ENCODE measurements around the gene ASNSD1. TPM values are rescaled to one million over a fixed set of nuclear protein-coding genes. Genes with fewer than 3 reads are reported as not detected.
"Not testable (repeated sequence)": the region's sequence is repeated elsewhere in the genome, so short reads cannot be mapped to it uniquely, and the experiment has no call there.

The ASNSD1 gene
- polyA plus RNA-seq, 1 donor from 2014 or later, result 43.5 TPM

DNA sequence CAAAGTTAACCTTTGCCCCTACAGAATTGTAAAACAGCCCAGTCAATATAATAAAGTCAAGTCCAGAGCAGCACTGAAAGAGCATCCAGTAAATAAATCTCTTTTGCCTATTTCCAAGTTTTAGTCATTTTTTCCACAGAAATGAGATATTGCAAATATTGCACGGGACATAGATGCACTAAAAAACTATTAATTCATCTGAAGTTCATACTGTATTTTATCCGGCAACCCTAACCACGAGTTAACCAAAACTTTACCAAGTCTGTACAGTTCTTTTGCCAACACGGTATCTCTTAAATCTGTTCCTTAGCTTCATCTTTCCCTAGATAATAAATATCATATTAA lies 484 bp upstream of the ASNSD1 start:
- no peak overlapping the region for H3K4me3 Mint-ChIP-seq
- H3K36me3 Mint-ChIP-seq, result no peaks in the 10 kb centered on the region
- no peak overlapping the region for H3K27ac Mint-ChIP-seq
- peaks cover 10 to 32% (median 20%) of the 10 kb centered on the region in 3 donors for H3K4me1 Mint-ChIP-seq
- no peaks in the 10 kb centered on the region for H3K9me3 Mint-ChIP-seq
- no peaks in the 10 kb centered on the region for H3K27me3 Mint-ChIP-seq

DNA sequence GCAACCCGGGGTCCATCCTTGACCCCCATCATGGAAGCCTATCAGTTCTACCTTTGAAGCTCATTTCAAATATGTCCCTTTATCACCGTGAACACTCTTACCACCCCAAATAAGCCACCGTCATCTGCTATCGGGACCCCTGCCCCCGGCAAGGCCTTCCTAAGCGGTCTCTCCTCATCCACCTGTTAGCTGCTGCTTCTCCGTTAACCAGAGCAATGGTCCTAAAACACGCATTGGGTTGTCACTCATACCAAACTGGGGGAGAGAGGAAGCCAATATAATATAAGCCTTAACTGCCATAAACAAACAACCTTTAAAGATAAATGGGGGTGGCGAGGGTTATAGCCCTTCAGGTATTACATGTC lies 680 bp downstream of the ASNSD1 start:
- Mint-ChIP-seq H3K4me3 (no peak overlapping the region), H3K36me3 (no peaks in the 10 kb centered on the region), H3K4me1 (peaks cover 10 to 30% (median 20%) of the 10 kb centered on the region in 3 donors), H3K9me3 (no peaks in the 10 kb centered on the region), H3K27me3 (no peaks in the 10 kb centered on the region), H3K27ac (no peak overlapping the region)

DNA sequence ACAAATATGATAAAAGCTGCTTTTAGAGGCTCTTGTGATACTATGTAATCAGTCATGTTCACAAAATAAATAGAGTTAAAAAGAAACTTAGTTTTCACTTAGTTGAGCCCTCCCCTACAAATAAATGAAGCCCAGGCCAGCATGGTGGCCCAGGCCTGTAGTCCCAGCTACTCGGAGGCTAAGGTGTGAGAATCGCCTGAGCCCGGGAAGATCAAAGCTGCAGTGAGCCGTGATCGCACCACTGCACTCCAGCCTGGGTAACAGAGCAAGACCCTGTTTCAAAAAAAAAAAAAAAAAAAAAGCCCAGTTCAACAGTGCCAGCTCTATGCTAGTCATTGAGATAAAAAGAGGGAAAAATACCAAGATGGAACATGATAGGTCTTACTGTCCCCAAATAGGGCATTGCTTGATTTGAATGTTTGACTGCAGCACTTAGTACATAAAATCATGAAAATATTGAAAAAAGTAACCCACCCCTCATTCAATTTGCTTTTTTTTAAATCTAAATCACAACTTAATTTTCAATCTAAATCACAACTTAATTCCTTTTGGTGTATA lies 1.5 kb downstream of the ASNSD1 start:
- H3K27ac Mint-ChIP-seq, result no peak overlapping the region
- no peak overlapping the region for H3K4me3 Mint-ChIP-seq
- H3K27me3 Mint-ChIP-seq, result no peaks in the 10 kb centered on the region

DNA sequence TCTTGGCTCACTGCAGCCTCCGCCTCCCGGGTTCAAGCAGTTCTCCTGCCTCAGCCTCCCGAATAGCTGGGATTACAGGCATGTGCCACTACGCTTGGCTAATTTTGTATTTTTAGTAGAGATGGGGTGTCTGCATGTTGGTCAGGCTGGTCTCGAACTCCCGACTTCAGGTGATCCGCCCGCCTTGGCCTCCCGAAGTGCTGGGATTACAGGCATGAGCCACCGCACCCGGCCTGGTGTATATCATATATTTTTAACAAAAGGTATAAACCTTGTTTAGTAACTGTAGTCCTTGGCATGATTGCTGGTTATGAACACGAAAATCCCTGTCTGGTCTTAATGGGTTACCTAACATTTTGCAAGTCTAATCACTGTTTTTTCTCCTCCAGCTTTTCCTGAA lies 2.1 kb downstream of the ASNSD1 start:
- Mint-ChIP-seq H3K4me1 (peaks cover 1 to 23% (median 16%) of the 10 kb centered on the region in 3 donors), H3K27ac (peak overlapping the region in 1 of 3 donors; percentile 28), H3K4me3 (peak overlapping the region in 3 of 4 donors; percentile 32 to 72 (median 41))
- not testable (repeated sequence) for H3K27me3 Mint-ChIP-seq, H3K36me3 Mint-ChIP-seq, H3K9me3 Mint-ChIP-seq

More for the DNA sequence above, 1.5 kb downstream of the ASNSD1 start:
- no peaks in the 10 kb centered on the region for H3K36me3 Mint-ChIP-seq
- H3K4me1 Mint-ChIP-seq, result peaks cover 7 to 27% (median 16%) of the 10 kb centered on the region in 3 donors
- H3K9me3 Mint-ChIP-seq, result no peaks in the 10 kb centered on the region

- H3K9me3 Mint-ChIP-seq, result no peaks in the 10 kb centered on the region
- no peak overlapping the region for H3K27ac Mint-ChIP-seq
- no peaks in the 10 kb centered on the region for H3K27me3 Mint-ChIP-seq
- H3K36me3 Mint-ChIP-seq, result peaks cover 5% of the 10 kb centered on the region
- H3K4me3 Mint-ChIP-seq, result no peak overlapping the region
- H3K4me1 Mint-ChIP-seq, result peaks cover 10 to 16% (median 14%) of the 10 kb centered on the region in 3 donors
Observed at GRCh38 chr2:189669913-189670312, 8.7 kb downstream of the ASNSD1 start.

DNA sequence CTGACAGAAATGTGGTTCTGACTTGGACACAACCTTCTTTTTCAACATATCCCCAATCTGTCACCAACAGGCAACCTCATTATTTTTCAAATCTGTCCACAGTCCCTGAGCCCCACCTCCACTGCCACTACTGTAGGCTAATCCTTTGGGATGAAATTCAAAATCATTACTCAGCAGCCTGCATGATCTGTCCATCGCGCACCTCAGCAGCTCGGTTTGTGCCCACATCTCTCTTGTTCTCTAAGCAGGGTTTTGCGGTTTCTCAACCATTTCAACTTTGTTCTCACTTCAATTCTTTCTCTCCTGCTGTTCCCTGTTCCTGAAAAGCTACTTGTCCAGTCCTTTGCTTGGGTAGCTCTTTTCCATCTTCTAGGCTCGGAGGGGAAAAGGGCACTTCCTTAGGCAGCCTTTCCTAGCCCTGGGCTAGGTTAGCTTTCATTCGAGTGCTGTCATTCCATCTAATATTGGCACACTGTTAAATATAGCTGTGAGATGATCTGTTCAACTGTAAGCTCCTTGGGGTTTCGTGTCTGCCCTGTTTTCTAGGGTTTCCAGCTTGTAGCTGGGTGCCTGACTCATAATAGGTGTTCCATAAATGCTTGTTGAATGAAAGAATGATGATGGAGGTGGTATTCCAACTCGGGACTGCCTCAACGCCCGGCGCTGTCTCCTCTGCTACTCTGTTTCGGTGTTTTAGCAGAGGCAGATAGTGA lies 12.6 kb downstream of the ASNSD1 start:
- peaks cover 7% of the 10 kb centered on the region for H3K36me3 Mint-ChIP-seq
- peaks cover 0 to 8% (median 4%) of the 10 kb centered on the region in 3 donors for H3K9me3 Mint-ChIP-seq
- H3K4me3 Mint-ChIP-seq, result peak overlapping the region; percentile 79 to 98 (median 94)
- peak overlapping the region; percentile 88 to 99 (median 94) for H3K27ac Mint-ChIP-seq
- H3K27me3 Mint-ChIP-seq, result no peaks in the 10 kb centered on the region
- H3K4me1 Mint-ChIP-seq, result peaks cover 18 to 25% (median 25%) of the 10 kb centered on the region in 3 donors

GRCh38 chr2:189674374-189675112 lies 13.3 kb downstream of the ASNSD1 start, which contains the start of gene ANKAR:
Gene ANKAR (plus strand): TSS chr2:189674670. CDS start chr2:189676491, 1,821 bp downstream.
- Mint-ChIP-seq H3K27me3 (no peaks in the 10 kb centered on the region), H3K4me1 (peaks cover 15 to 30% (median 30%) of the 10 kb centered on the region in 3 donors), H3K4me3 (peak within 1 kb of the TSS; percentile 92 to 98 (median 97)), H3K27ac (peak within 1 kb of the TSS; percentile 94 to 99 (median 98)), H3K36me3 (peaks cover 6% of the 10 kb centered on the region), H3K9me3 (peaks cover 0 to 8% (median 4%) of the 10 kb centered on the region in 3 donors)

DNA sequence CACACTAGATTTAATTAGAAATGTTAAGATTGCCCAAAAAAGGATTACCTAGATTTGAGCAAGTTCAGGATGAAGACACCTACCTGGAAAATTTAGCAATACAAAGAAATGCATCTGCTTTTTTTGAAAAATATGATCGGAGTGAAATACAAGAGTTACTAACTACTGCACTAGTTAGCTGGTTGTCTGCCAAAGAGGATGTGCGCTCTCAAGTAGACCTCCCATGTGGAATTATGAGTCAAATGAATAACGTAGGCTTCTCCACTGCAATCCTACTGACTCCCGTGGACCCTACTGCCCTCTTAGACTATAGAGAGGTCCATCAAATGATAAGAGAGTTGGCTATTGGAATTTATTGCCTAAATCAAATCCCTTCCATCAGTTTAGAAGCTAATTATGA lies 15.2 kb downstream of the ASNSD1 start:
- peak overlapping the region in 1 of 4 donors; percentile 21 for H3K4me3 Mint-ChIP-seq
- H3K36me3 Mint-ChIP-seq, result peaks cover 6% of the 10 kb centered on the region
- H3K9me3 Mint-ChIP-seq, result peaks cover 0 to 8% (median 4%) of the 10 kb centered on the region in 3 donors

DNA sequence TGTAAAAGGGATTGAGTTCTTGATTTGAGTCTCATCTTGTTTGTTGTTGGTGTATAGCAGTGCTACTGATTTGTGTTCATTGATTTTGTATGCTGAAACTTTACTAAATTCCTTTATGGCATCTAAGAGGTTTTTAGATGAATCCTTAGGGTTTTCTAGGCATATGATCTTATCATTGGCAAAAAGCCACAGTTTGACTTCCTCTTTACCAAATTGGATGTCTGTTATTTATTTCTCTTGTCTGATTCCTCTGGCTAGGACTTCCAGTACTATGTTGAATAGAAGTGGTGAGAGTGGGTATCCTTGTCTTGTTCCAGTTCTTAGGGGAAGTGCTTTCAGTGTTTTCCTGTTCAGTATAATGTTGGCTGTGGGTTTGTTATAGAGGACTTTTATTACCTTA lies 18.0 kb downstream of the ASNSD1 start:
- Mint-ChIP-seq H3K4me1 (peaks cover 17 to 37% (median 34%) of the 10 kb centered on the region in 3 donors), H3K27ac (no peak overlapping the region), H3K9me3 (peaks cover 0 to 8% (median 4%) of the 10 kb centered on the region in 3 donors), H3K4me3 (peak overlapping the region in 2 of 4 donors; percentile 15 to 63), H3K27me3 (no peaks in the 10 kb centered on the region), H3K36me3 (peaks cover 6% of the 10 kb centered on the region)

More for the DNA sequence above, 15.2 kb downstream of the ASNSD1 start:
- Mint-ChIP-seq H3K27me3 (no peaks in the 10 kb centered on the region), H3K27ac (no peak overlapping the region), H3K4me1 (peaks cover 23 to 45% (median 40%) of the 10 kb centered on the region in 3 donors)

GRCh38 chr2:189681203-189681602 lies 19.9 kb downstream of the ASNSD1 start:
- Mint-ChIP-seq H3K9me3 (peaks cover 0 to 8% (median 4%) of the 10 kb centered on the region in 3 donors), H3K27ac (peak overlapping the region in 1 of 3 donors; percentile 12), H3K4me3 (no peak overlapping the region), H3K4me1 (peaks cover 10 to 33% (median 28%) of the 10 kb centered on the region in 3 donors), H3K27me3 (no peaks in the 10 kb centered on the region), H3K36me3 (peaks cover 6% of the 10 kb centered on the region)

DNA sequence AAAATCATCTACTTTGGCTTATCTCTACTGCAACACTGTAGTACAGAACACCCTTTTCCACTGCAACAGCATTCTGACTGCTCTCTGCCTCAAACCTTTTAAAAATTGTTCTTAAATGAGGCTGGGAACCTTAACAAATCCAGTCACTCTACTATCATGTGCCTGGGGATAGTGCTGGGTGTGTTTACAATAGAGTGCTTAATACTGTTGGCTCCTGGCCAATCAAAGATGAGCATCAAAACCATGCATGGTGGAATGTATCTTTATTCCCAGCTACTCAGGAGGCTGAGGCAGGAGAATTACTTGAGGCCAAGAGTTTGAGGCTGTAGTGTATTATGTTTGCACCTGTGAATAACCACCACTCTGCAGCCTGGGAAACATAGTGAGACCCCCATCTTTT lies 20.6 kb downstream of the ASNSD1 start:
- Mint-ChIP-seq H3K4me3 (no peak overlapping the region), H3K36me3 (peaks cover 6% of the 10 kb centered on the region), H3K27me3 (no peaks in the 10 kb centered on the region), H3K9me3 (peaks cover 0 to 8% (median 4%) of the 10 kb centered on the region in 3 donors), H3K27ac (no peak overlapping the region), H3K4me1 (peaks cover 10 to 31% (median 28%) of the 10 kb centered on the region in 3 donors)

GRCh38 chr2:189683348-189683747 lies 22.1 kb downstream of the ASNSD1 start:
- H3K36me3 Mint-ChIP-seq, result peaks cover 3% of the 10 kb centered on the region
- no peaks in the 10 kb centered on the region for H3K27me3 Mint-ChIP-seq
- no peak overlapping the region for H3K27ac Mint-ChIP-seq
- H3K4me3 Mint-ChIP-seq, result peak overlapping the region in 1 of 4 donors; percentile 15
- H3K4me1 Mint-ChIP-seq, result peaks cover 10 to 27% (median 26%) of the 10 kb centered on the region in 3 donors
- peaks cover 0 to 4% (median 4%) of the 10 kb centered on the region in 3 donors for H3K9me3 Mint-ChIP-seq

- Mint-ChIP-seq H3K36me3 (peaks cover 6% of the 10 kb centered on the region), H3K4me1 (peaks cover 9 to 18% (median 14%) of the 10 kb centered on the region in 3 donors), H3K9me3 (no peaks in the 10 kb centered on the region), H3K27me3 (no peaks in the 10 kb centered on the region), H3K27ac (no peak overlapping the region), H3K4me3 (no peak overlapping the region)
Observed at GRCh38 chr2:189684811-189685210, 23.6 kb downstream of the ASNSD1 start.

DNA sequence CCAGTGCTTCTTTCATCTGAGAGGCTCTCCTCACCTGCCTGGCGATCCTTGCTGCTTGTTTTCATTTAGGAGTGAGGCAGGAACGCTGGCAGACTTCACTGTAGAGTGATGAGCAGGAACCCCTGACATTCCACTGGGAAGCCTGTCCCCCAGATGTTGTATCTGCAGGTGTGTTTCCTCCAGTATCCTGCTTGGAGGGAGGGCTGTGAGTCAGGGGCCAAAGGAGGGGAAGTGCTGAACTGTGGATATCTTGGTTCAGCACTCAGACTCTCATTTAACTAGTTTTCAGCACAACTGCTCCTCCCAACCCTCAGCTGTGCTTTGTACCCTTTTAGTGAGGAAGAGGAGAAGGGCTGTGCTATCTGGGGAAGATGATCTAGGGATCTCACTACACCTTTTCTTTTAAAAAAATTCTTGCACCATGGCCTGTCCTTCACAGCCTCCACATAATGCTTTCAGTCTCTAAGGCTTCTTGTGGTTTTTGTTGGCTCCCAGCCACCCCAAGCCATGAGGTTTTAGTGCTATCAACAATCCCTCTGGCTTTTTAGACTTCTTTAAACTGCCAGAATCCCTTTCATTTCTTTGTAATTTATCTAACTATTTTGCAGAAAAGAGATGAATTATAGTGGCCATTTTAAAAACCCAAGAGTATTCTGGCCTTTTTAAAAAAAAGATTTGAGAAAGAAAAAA lies 24.4 kb downstream of the ASNSD1 start:
- no peaks in the 10 kb centered on the region for H3K9me3 Mint-ChIP-seq
- H3K36me3 Mint-ChIP-seq, result peaks cover 6% of the 10 kb centered on the region
- no peaks in the 10 kb centered on the region for H3K27me3 Mint-ChIP-seq
- no peak overlapping the region for H3K27ac Mint-ChIP-seq
- H3K4me3 Mint-ChIP-seq, result no peak overlapping the region
- H3K4me1 Mint-ChIP-seq, result peaks cover 2 to 10% (median 7%) of the 10 kb centered on the region in 3 donors

All from IgD-negative memory B cell (primary cell).